Panc1 (cell line): ENCODE measurements around the gene KIF3B. TPM values are rescaled to one million over a fixed set of nuclear protein-coding genes. Genes with fewer than 3 reads are reported as not detected.
"Not testable (repeated sequence)": the region's sequence is repeated elsewhere in the genome, so short reads cannot be mapped to it uniquely, and the experiment has no call there.

Experiments used
- ATAC-seq: fragments of 200-7000 bp; cut with Tn5 transposase; 2 replicates; pipeline ENCODE4 v1.9.1; 2020; ENCODE audit warnings: mild to moderate bottlenecking, moderate library complexity
- BruUV-seq: library from RNA; stranded (reverse); fragments of 400-500 nt; replicated peaks from 2 replicates; lab custom pipeline; 2021; lab: Mats Ljungman, UMichigan
- CTCF ChIA-PET: fragments of 300-600 bp; sonication (Branson Sonifier 250); formaldehyde crosslinking; loops from one replicate; lab custom pipeline; 2022; ENCODE audit warnings: antibody characterized with exemption; lab: Charles Lee
- POLR2A ChIA-PET: fragments of 300-600 bp; sonication (Branson Sonifier 250); formaldehyde crosslinking; loops from one replicate; lab custom pipeline; 2022; ENCODE audit warnings: antibody characterized with exemption; lab: Charles Lee
- DNase-seq: peaks from one replicate; pipeline ENCODE4 v3.0.0-alpha.2; 2010; ENCODE audit warnings: low read depth, low spot score
- H3K27ac ChIP-seq: 2 replicates; pipeline ENCODE4 v1.5.1; 2011; ENCODE audit warnings: mild to moderate bottlenecking, low read length, inconsistent platforms
- H3K27me3 ChIP-seq: fragments of 200-500 bp; sonication (Bioruptor generic); 2 replicates; pipeline ENCODE4 v1.6.0; 2014; ENCODE audit warnings: low read length, inconsistent platforms; ENCODE audit not compliant: control insufficient read depth, insufficient read depth
- H3K36me3 ChIP-seq: fragments of 200-500 bp; sonication (Bioruptor generic); 2 replicates; pipeline ENCODE4 v1.5.1; 2014; ENCODE audit warnings: inconsistent platforms, mild to moderate bottlenecking, low read length, moderate library complexity; ENCODE audit not compliant: control insufficient read depth, insufficient read depth
- H3K4me1 ChIP-seq: 2 replicates; pipeline ENCODE4 v1.5.1; 2011; ENCODE audit warnings: inconsistent platforms, mild to moderate bottlenecking, low read length, moderate library complexity; ENCODE audit not compliant: control insufficient read depth, insufficient read depth
- H3K4me3 ChIP-seq, 2 experiments: 2 replicates each; pipeline ENCODE4 v1.5.1; 2011 to 2012; ENCODE audit warnings: low read depth in 2 of 2, low read length in 2 of 2, mild to moderate bottlenecking in 2 of 2, inconsistent platforms in 1 of 2, moderate library complexity in 1 of 2
- H3K9me3 ChIP-seq: fragments of 200-500 bp; sonication (Bioruptor generic); 2 replicates; pipeline ENCODE4 v1.5.1; 2014; ENCODE audit warnings: low read depth, mild to moderate bottlenecking, inconsistent platforms, low read length, moderate library complexity; ENCODE audit not compliant: control insufficient read depth, insufficient read depth
- CTCF ChIP-seq: fragments of 450-650 bp; IDR thresholded peaks from 2 replicates; pipeline ENCODE4 v1.5.1; 2017; ENCODE audit warnings: mild to moderate bottlenecking
- POLR2AphosphoS5 ChIP-seq: IDR thresholded peaks from 2 replicates; pipeline ENCODE4 v1.6.1; 2012; ENCODE audit warnings: mild to moderate bottlenecking, low read depth, low read length, moderate library complexity
- SIN3A ChIP-seq: IDR thresholded peaks from 2 replicates; pipeline ENCODE4 v1.6.1; 2012; ENCODE audit warnings: low read depth, mild to moderate bottlenecking, low read length, moderate library complexity, borderline replicate concordance; ENCODE audit not compliant: insufficient read depth
- TCF7L2 ChIP-seq: IDR thresholded peaks from 2 replicates; pipeline ENCODE4 v1.6.1; 2011; ENCODE audit warnings: mild to moderate bottlenecking, low read depth, low read length, inconsistent platforms
- in situ Hi-C: cut with HindIII; loops from 2 replicates; pipeline ENCODE4 v1.10.0; 2016; ENCODE audit warnings: low sequenced_read_pairs, low pct_unique_long_range_greater_than_20kb
- intact Hi-C: fragments of 100-400 bp; cut with micrococcal nuclease; formaldehyde crosslinking; loops from one replicate; pipeline ENCODE4 v1.10.0; 2022; ENCODE audit not compliant: unreplicated experiment
- total RNA-seq: library from RNA; stranded (reverse); gene quantifications from one replicate; pipeline ENCODE4 v1.2.1, GENCODE V29; 2021; ENCODE audit not compliant: unreplicated experiment
- TF ChIP-seq, protein P1 (sequence below), 2 experiments: IDR thresholded peaks; 2 replicates each; pipeline ENCODE4 v1.6.1; 2011 to 2012; ENCODE audit warnings: low read depth in 2 of 2, control low read depth in 1 of 2, low read length in 1 of 2, mild to moderate bottlenecking in 1 of 2, moderate library complexity in 1 of 2; ENCODE audit not compliant: insufficient read depth in 1 of 2

Gene KIF3B
- total RNA-seq, 1 experiment from 2014 or later = 67.8 TPM

DNA sequence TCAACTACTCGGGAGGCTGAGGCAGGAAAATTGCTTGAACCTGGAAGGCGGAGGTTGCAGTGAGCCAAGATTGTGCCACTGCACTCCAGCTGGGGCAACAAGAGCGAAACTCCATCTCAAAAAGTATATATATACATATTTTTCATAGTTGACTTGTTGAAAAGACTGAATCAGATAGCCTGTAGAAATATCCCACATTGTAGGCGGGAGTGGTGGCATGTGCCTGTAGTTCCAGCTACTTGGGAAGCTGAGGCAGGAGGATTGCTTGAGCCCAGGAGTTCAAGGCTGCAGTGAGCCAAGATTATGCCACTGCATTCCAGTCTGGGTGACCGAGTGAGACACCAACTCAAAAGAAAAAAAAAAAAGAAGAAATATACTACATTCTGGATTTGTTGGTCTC, 46.3 kb downstream of the KIF3B start:
- H3K4me3 ChIP-seq, intact Hi-C loops, in situ Hi-C loops, H3K27me3 ChIP-seq, H3K9me3 ChIP-seq, CTCF ChIA-PET, H3K36me3 ChIP-seq, BruUV-seq, ATAC-seq, DNase-seq: not testable (repeated sequence)
- POLR2A ChIA-PET = interaction anchor here (0.5 kb wide), 1 partner anchor 177 kb away, joined by 9 read pairs; no protein-coding TSS in a partner anchor
- peaks cover 23% of the 10 kb centered on the region for H3K4me1 ChIP-seq
- peak overlapping the region; percentile 25; the same call in 1 of the 2 replicates for H3K27ac ChIP-seq

- TF ChIP-seq POLR2AphosphoS5 (peak; percentile 49; the same call in 1 of the 2 replicates), TCF7L2 (no peak)
- intact Hi-C loops = no loop called here
- in situ Hi-C loops = no loop called here
- peak; percentile 98 for ATAC-seq
- Histone ChIP-seq H3K27me3 (no peaks in the 10 kb centered on the region), H3K4me1 (peaks cover 23% of the 10 kb centered on the region), H3K27ac (peak overlapping the region; percentile 67), H3K9me3 (no peaks in the 10 kb centered on the region), H3K4me3 (0 out of 4 replicates have a peak overlapping the region, but pooled peaks of 1 of the 2 experiments have one; percentile 6), H3K36me3 (peaks cover 13% of the 10 kb centered on the region)
- ChIA-PET CTCF (no interaction called here), POLR2A (interaction anchor here (0.7 kb wide), 1 partner anchor 1059 kb away, joined by 9 read pairs; no protein-coding TSS in a partner anchor)
- TSS peak; percentile 38 for BruUV-seq
- DNase-seq = peak; percentile 94
Measured at GRCh38 chr20:32325706-32326503, 48.5 kb downstream of the KIF3B start.

GRCh38 chr20:32326504-32326845, 49.0 kb downstream of the KIF3B start:
- intact Hi-C loops = no loop called here

More at GRCh38 chr20:32326504-32326845, 49.0 kb downstream of the KIF3B start:
- Histone ChIP-seq H3K9me3 (no peaks in the 10 kb centered on the region), H3K27ac (peak overlapping the region; percentile 67), H3K27me3 (no peaks in the 10 kb centered on the region), H3K36me3 (peaks cover 14% of the 10 kb centered on the region), H3K4me1 (peaks cover 23% of the 10 kb centered on the region), H3K4me3 (no peak overlapping the region)
- TF ChIP-seq POLR2AphosphoS5 (no peak), CTCF (no peak), TCF7L2 (no peak), SIN3A (no peak)
- TF ChIP-seq, protein P1, sequence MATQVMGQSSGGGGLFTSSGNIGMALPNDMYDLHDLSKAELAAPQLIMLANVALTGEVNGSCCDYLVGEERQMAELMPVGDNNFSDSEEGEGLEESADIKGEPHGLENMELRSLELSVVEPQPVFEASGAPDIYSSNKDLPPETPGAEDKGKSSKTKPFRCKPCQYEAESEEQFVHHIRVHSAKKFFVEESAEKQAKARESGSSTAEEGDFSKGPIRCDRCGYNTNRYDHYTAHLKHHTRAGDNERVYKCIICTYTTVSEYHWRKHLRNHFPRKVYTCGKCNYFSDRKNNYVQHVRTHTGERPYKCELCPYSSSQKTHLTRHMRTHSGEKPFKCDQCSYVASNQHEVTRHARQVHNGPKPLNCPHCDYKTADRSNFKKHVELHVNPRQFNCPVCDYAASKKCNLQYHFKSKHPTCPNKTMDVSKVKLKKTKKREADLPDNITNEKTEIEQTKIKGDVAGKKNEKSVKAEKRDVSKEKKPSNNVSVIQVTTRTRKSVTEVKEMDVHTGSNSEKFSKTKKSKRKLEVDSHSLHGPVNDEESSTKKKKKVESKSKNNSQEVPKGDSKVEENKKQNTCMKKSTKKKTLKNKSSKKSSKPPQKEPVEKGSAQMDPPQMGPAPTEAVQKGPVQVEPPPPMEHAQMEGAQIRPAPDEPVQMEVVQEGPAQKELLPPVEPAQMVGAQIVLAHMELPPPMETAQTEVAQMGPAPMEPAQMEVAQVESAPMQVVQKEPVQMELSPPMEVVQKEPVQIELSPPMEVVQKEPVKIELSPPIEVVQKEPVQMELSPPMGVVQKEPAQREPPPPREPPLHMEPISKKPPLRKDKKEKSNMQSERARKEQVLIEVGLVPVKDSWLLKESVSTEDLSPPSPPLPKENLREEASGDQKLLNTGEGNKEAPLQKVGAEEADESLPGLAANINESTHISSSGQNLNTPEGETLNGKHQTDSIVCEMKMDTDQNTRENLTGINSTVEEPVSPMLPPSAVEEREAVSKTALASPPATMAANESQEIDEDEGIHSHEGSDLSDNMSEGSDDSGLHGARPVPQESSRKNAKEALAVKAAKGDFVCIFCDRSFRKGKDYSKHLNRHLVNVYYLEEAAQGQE (IDR thresholded peaks at IDR 0.05; ENCODE audit: insufficient read depth in 1 of 2, low read depth in 2 of 2, low read length in 1 of 2) = no peak
- in situ Hi-C loops = no loop called here
- POLR2A ChIA-PET = no interaction called here
- CTCF ChIA-PET = no interaction called here
- BruUV-seq = no TSS peak
- DNase-seq = peak; percentile 74
- ATAC-seq = peak; percentile 42; the same call in 1 of the 2 replicates
